Measurements from ENCODE around the gene NTRK2.

NTRK2 gene

DNA sequence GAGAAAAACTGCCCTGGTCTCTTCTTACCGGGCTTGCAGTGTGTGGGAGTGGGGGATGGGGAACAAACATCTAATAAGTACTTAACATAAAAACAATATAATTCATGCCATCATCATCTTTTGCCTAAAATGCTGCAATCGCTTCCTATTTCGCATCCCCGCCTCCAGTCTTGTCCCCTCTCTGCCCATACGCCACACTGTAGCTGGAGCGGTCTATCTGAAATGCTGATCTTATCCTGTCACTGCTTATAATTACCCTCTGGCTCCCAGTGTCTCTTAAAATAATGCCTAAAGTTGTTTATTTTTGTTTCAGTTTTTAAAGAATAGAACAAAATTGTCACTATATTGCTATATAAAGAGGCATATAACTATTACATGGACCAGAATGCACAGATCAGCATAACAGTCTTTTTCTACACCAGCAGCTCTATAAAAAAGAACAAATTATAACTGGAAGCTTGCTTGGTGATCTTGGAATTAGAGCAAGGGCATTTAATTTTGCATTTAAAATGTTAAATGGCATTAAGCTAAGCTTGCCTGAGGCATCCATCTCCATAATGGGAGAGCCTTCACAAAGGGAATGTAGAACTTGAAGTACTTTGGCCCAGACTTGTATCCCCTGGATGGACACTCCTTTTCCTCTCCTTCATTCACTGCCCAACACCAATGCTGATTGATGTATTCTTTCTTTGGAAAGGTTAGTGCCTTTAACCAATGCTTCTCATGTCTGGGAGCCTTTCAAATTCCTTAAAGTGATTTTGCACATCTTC, 12.2 kb downstream of the NTRK2 start:
- in situ Hi-C loops (cut with HindIII; ENCODE audit: low sequenced_read_pairs) = no loop called here

DNA sequence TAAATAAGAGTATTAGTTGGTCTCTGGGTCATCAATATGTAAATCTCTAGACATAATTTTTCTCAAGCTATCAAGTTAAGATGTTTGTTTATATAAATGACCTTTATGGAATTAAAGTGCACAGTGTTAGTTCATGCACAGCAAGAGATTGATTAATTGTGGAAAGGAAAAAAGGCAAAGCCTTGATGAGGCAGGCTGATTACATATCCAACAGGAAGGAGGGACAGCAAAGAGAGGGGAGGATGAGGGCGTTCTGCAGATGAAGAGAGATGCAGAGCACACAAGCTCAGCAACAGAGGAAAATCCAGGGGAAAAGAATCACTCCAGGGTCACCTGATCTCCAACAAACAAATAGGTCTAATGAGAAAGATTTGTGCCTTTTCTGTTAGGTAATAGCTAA, 16.5 kb downstream of the NTRK2 start:
- in situ Hi-C loops (cut with HindIII; ENCODE audit: low sequenced_read_pairs) = no loop called here

DNA sequence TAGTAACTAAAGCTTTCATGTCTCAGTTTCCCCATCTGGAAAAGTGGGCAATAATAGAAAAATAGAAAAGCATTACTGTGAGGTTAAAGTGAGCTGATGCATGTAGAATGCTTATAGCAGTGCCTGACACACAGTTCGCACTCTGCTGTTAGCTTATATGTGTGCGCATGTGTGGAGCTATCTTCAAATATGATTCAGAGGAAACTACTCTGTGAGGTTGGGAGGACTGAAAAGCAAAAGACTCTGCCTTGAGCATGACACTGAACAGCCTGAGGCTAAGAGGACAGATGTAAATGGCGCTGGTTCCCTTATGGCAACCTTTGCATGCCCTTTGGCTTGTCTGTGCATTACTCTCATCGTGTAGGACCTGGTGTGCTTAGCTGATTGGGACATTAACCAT, 19.4 kb downstream of the NTRK2 start:
- in situ Hi-C loops (cut with HindIII; ENCODE audit: low sequenced_read_pairs) = no loop called here

DNA sequence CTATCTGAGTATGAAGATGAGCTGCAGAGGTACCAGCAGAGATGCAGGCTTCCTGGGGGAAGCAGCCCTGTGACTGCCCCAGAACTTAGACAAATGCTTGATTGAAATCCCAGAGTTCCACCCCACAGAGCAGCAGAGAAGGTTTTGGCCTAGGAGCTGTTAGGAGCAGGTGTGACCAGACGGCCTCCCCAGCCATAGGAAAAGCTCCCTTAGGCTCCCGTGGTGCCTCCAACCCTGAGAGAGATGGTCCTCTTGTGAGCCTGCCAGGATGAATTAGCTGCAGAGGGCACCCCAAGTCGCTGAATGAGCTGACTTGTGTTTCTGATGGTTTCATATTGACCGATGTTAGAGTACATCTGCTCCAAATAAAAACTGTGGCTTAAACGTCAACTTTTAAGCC, 22.1 kb downstream of the NTRK2 start:
- in situ Hi-C loops (cut with HindIII; ENCODE audit: low sequenced_read_pairs) = no loop called here

DNA sequence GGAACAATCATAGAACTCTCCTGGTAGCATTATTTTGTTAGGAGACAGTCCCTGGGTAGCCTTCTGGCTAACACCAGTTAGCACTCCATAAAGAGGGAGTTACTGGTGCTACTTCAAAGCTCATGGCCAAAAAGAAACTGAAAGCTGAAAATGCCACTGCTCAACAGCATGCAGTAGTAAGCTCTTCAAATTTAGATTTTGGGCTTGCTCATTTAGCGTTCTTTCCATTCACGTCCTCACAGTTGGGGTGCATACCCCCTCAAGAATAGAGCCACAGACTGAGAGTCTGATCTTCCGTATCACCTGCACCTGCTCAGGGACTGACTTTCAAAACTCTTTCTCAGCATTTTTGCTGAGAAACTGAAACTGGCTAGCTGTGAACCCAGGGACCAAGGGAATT, 24.7 kb downstream of the NTRK2 start:
- in situ Hi-C loops (cut with HindIII; ENCODE audit: low sequenced_read_pairs) = no loop called here

DNA sequence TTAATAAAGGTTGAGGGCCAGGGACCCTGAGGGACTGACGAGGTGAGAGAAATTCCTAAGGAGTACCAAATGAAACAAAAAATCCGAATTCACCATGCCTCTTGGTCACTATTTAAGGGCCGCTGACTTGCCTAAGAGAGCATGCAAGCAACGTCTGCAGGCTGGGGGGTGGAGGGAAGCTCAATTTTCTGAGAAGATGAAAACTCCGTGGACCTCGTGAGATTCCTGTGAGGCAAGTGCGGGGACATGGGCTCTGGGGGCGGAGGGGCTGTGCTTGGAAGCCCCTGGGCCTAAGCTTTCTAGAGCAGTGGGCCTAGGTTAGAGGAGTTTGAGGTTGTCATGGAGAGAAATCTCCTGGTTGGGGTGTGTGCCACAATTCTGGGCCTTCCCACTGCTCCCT, 27.5 kb downstream of the NTRK2 start:
- in situ Hi-C loops (cut with HindIII; ENCODE audit: low sequenced_read_pairs) = no loop called here

DNA sequence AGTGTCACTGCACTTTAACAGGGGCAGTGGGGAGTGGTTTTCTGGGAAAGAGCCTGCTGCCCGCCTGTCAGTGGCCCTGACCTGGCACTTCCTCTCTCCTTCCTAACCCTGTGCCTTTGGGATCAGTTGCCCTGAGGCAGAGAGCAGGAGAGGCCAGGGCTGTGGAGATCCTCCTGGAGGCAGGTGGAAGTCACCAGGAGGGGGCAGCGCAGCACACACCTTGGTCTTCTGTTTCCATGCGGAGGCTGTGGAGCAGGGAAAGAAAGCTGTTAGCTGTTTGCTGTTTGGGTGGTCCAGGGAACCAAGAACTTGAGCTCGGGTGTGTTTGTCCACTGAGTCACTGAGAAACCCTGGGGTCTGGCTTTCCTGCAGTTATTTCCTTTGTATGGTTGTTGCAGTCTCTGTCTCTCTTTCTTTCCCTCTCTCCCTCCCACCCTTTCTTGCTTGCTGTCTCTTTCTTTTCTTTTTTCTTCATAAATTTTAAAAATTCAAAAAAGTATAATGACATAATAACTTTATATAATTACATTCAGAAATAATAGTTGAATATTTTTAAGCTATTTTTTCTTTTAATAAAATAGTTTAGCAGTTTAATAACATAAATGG, 28.1 kb downstream of the NTRK2 start:
- in situ Hi-C loops (cut with HindIII; ENCODE audit: low sequenced_read_pairs) = no loop called here

DNA sequence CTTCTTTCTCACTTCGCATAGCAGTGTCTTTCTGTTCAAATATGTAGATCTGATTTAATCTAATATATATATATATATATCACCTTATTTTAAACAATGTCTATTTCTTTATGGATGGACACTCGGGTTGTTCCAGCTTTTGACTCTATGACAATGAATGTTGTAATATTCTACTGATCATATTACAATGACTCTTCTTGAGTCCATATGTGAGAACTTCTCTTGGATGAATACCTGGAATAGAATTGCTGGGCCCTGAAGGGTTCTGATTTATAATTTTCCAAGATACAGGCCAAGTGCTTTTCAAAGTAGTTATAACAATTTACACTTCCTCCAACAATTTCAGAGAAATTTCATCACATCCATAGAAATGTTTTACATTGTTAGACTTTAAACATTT, 28.8 kb downstream of the NTRK2 start:
- in situ Hi-C loops (cut with HindIII; ENCODE audit: low sequenced_read_pairs) = no loop called here

DNA sequence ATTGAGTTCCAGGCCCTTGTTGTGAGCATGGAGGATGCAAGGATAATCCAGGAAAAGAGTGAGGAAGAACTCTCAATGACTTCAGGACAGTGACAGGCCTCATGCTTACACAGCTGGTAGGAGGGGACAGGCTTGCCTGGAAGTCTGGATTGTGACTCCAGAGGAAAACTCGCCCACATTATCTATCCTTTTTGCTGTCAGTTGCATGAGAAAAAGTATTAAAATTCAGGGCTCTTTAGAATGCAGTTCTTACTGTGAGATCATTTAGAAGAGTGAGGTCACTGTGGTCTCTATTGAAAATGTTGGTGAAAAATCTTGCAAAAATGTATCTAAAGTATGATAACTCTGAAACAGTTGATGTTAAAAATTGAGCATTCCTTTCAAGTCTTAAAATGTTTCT, 30.5 kb downstream of the NTRK2 start:
- in situ Hi-C loops (cut with HindIII; ENCODE audit: low sequenced_read_pairs) = no loop called here

DNA sequence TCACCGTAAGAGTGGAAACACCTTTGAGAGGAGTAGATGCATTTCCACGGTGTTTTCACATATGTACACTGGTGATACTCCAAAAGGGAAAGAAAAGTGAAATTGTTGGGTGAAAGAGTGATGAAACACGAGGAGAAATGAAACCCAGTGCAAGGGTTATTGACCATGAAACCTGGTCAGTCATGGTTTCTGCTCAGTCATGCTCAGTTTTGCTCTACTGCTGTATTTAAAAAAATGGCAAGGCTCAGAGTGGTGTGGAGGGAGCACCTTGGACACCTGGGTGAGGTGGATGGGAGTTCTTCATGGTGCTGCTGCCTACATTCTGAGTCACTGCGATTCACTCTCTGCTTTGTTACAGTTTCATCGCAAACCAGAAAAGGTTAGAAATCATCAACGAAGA, 32.3 kb downstream of the NTRK2 start:
- in situ Hi-C loops (cut with HindIII; ENCODE audit: low sequenced_read_pairs) = no loop called here

DNA sequence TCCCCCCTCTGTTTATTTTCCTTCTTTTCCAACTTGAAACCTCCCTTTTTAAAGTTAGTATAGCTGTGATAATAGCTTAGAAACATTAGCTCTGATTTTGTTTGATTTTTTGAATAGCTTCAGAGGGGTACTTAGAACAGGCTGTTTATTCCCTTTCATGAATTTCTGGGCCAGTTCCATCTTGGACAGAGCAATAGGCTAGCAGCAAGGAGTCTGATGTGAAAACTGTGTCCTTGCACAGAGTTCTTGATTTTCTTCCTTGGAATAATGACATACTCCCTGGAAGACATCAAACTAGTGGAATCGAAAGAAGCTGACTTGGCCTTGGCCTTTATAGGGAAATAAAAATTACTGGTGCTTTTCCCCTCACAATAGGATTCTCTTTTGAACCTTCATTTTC, 32.9 kb downstream of the NTRK2 start:
- in situ Hi-C loops (cut with HindIII; ENCODE audit: low sequenced_read_pairs) = no loop called here

DNA sequence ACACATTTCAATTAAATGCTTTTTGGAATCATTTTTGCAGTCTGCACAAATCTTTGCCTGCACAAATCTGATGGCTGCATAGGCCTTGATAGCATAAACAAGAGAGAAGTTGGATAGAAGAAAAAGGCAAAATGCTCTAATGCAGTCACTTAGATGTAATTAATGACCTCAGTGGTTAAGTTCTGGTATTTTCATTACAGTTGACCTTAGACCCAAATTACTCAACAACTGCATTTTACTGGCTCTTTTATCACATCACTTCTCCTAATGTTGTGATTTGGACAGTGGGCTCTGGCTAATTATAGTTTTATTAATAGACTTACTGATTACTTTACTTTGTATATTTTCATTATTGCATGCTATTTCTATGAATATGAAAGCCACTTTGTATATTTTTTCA, 34.3 kb downstream of the NTRK2 start:
- in situ Hi-C loops (cut with HindIII; ENCODE audit: low sequenced_read_pairs) = no loop called here

DNA sequence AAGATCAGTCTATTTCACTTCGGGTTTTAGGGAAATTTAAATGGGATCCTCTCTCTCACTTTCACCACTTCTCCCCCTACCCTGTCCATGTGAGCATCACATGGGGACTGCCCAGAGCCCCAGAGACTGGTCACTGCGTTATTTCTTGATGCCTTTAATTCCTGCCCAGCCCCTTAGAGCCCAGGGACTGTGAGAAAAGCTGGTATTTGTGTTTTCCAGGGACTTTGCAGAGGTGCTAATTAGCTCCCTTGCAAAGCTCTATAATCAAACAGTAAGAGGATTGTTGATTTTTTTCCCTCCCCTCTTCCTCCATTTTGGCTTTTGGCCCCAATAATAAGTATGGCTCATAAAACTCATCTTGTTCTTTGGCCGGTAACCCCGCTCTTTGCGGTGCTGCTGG, 35.6 kb downstream of the NTRK2 start:
- in situ Hi-C loops (cut with HindIII; ENCODE audit: low sequenced_read_pairs) = no loop called here

DNA sequence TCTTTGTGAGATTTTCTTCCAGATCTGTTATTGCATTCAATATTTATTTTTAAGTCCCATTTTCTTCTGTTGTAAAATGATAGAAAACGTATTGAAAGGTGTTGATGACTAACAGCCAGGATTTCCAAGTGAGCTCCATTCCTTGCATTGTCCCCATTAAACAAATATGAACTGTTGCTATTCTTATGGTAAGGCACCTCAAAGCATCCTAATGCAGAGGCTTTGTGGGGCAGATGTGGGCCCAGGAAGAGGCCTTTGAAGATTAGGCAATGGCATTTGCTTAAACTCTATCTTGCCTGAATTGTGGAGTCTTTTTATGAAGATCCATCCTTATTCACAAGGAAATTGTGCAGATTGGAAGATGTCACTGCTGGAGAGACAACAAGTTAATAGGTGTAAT, 38.9 kb downstream of the NTRK2 start:
- in situ Hi-C loops (cut with HindIII; ENCODE audit: low sequenced_read_pairs) = no loop called here

DNA sequence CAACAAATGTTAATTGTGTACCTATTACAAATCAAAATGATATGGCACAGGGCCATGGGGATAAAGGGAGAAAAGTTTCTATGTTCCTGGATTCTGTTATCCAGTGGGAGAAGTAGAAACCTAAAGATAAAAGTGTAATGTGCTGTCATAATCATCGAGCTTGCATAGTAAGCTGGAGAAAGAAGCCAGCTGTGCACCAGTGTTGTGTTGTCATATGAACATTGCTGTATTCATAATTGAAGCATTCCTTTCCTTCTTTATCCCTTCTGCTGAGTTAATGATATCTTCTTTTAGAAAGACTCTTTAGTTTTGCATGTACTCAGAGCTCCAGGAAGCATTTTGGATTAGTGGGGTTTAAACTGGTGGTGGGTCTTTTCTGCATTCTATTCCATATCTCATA, 39.5 kb downstream of the NTRK2 start:
- in situ Hi-C loops (cut with HindIII; ENCODE audit: low sequenced_read_pairs) = no loop called here

DNA sequence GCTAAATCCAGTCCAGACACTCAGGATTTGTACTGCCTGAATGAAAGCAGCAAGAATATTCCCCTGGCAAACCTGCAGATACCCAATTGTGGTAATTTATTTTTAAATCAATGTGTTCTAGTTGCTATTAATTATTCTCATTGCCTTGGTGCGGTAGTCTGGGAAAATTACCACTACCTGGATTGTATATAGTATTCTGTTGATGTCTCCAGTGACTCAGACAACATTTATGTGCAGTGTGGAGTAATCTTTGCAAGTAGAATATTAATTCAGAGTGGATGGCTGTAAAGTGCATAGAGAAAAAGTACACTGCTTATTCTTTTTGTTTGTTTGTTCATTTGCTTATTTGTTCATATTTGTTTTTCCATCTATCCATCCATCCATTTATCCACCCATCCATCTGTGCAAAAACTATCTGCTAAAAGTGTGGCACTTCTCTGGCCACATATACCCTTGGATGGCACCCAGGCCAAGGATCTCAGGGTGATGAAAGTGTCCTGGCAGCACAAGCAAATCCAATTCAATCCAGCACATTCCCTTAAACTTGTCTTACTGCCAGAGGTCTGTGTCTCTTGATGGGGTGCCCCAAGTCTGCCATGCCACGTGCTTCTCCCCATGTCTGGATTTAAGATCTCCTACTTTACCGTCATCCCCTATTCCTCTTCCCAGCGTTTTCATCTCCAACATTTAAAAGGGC, 41.3 kb downstream of the NTRK2 start:
- in situ Hi-C loops (cut with HindIII; ENCODE audit: low sequenced_read_pairs) = no loop called here

DNA sequence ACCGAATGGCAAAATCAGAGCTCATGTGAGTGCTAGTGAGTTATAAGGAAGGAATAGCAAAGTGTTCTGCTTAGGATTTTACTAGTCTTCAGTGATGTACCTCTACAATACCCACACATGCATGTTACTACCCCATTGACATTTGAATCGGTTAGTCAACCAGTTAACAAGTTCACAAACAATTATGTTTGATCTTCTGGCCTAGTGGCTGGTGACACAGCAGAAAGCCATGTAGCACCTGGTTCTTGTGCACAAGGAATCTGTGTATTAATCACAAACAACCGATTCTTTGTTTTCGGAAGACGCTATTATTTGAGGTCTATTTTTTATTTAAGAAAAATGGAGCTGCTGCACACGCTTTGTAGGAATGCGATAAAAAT, 41.9 kb downstream of the NTRK2 start:
- in situ Hi-C loops (cut with HindIII; ENCODE audit: low sequenced_read_pairs) = no loop called here

DNA sequence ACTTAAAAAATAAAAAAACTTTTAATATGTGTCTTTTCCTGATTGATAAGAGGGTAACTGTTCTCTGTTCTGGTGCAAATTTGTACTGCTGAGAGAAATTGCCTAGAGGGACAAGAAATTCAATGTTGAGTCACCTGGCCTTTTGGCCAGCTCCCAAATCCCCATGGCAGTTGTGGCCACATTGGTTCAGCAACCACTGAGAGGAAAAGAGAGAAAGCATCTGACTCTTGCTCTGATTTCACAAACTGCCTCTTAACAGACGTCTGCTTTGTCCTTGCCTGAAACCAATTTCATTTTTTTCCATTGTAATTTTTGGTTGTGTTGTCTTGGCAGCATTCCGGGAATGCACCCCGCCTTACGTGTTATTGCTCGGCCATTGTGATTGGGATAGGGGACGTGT, 42.4 kb downstream of the NTRK2 start:
- in situ Hi-C loops (cut with HindIII; ENCODE audit: low sequenced_read_pairs) = no loop called here

DNA sequence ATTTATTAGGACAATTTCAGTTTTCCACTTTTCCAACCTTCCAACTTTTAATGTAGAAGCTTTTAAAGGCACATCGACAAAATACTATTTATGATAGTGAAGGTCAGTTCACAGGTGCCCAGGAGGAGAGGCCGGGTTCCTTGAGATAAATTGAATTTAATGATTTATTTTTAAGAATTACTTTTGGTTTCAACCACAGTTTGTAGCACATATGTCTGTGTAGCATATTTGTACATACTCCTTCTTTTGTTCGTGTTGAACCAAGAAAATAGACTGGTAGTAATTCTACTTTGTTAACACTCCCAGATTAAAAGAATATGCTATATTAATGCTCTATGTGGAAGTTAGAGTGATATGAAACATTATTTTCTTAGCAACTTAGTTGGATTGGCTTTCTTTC, 46.7 kb downstream of the NTRK2 start:
- in situ Hi-C loops (cut with HindIII; ENCODE audit: low sequenced_read_pairs) = no loop called here

DNA sequence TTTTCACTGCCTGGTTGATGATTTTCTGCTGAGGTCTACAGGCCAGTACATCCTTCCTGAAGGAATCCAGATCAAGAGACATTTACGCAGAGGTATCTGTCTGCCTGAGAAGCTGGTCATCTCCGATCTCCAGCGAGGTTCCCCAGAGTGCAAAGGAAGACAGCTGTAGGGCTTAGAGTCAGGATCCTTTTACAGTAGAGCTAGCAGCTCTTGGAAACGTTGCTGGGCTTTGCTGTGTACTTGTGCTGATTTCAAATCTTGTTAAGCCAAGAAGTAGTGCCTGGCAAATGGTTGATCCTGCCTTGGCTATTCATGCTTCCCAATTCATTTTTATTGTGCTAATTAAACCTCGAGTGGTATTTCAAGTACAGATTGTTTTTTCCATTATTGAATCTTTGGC, 48.9 kb downstream of the NTRK2 start:
- in situ Hi-C loops (cut with HindIII; ENCODE audit: low sequenced_read_pairs) = no loop called here

DNA sequence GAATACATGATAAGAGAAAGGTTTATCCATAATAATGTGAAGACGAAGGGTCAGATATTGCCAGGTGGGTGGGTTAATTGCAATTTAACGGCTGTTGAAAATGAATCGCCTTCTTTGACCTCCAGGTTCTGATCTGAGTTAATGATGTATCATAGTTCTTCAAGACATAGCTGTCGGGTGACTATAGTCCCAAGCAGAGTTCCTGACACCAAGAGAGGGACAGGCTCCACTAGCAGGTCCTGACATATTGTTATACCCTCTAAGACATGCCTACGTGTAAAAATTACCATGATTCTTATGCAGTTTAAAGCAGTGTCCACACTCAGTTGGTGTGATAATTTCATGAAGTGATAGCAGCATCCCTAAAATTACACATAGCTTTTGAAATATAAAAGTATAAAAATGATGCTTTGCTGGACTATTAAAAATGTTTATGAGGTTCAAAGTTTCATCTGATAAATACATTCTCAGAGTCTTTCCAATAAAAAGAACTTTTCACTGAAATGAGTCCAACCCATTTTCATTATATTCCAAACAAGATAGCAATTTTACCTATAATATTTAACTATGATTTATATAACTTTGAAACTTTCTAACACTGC, 53.0 kb downstream of the NTRK2 start:
- in situ Hi-C loops (cut with HindIII; ENCODE audit: low sequenced_read_pairs) = loop anchor here (5.0 kb wide), 1 partner anchor 35 kb away; no protein-coding TSS in a partner anchor

DNA sequence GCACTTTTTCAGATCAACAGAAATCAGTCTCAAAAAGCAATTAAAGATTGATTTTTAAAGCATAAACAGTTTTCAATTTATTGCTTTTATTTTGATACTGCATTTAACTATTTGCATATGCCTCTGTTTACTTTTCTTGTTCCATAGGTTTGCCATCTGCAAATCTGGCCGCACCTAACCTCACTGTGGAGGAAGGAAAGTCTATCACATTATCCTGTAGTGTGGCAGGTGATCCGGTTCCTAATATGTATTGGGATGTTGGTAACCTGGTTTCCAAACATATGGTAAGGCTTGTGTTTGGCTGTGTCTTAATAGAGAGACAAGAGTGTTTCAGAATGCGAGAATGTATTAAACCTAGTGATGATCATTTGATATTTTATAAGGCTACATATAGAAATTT, 53.9 kb downstream of the NTRK2 start:
- in situ Hi-C loops (cut with HindIII; ENCODE audit: low sequenced_read_pairs) = loop anchor here (5.0 kb wide), 1 partner anchor 34 kb away; no protein-coding TSS in a partner anchor

Data from endothelial cell of hepatic sinusoid (primary cell).